Hindlimb muscle (tissue), 1 donor: Measurements from ENCODE around the gene R3HDM2. TPM values are rescaled to one million over a fixed set of nuclear protein-coding genes. Genes with fewer than 3 reads are reported as not detected.

Source experiments
- DNase-seq: peaks from one replicate; pipeline ENCODE4 v3.0.0-alpha.2; 2013
- polyA plus RNA-seq: library from polyadenylated mRNA; unstranded; fragments of 120-200 nt; gene quantifications from one replicate; pipeline ENCODE4 v1.2.1, GENCODE V29; 2013; ENCODE audit not compliant: insufficient read length

The R3HDM2 gene
- polyA plus RNA-seq, 1 donor: 49.4 TPM

DNA sequence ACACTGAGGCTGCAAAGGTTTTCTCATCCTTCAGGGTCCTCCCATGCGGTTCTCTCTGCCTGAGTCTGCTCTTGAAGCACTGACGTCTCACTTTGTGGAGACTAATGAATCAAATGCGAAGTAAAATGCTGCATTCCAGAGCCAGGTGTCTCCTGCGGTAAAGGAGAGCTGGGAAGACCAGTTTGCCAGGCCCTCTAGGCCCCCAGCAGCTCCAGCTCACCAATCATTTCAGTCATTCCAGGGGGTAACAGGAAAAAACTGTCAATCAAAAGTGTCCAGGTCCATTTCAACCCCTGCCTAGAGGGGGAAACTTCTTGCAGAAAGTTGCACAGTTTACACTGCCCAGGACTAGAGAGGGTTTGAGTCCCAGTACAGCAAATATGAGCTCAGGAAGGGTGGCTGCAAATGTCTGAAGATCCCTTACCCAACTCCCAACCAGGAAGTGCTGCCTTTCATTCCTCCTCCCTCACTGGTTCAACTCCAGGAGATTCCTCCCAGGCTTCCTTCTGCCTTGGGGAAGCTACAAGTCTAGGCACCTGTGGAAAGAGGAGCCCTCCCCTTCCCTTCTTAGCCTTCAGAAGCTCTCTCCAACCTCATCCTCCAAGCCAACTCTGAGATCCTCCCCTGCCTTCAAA is 217.0 kb downstream of the R3HDM2 start:
- DNase-seq: no peak

DNA sequence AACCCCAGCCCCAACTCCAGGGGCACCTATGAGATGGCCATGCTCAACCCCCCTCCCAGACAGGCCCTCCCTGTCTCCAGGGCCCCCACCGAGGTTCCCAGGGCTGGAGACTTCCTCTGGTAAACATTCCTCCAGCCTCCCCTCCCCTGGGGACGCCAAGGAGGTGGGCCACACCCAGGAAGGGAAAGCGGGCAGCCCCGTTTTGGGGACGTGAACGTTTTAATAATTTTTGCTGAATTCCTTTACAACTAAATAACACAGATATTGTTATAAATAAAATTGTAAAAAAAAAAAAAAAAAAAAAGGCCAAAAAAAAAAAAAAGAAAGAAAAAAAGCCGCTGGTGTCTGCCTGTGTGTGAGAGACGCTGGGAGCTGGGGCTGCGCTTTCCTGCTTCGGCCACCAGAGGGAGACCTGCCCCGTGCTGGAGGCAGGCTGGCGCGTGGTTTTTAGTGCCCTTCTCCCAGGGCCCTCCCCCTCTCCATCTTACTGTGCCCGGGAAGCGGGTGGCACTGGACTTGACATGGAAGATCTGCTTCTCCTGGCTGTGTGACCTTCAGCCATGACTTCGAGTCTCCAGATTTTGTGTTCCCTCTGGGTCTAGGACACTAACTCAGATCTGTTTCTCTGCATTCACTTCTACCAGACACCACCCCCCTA is 217.7 kb downstream of the R3HDM2 start:
- peak; percentile 85 for DNase-seq

DNA sequence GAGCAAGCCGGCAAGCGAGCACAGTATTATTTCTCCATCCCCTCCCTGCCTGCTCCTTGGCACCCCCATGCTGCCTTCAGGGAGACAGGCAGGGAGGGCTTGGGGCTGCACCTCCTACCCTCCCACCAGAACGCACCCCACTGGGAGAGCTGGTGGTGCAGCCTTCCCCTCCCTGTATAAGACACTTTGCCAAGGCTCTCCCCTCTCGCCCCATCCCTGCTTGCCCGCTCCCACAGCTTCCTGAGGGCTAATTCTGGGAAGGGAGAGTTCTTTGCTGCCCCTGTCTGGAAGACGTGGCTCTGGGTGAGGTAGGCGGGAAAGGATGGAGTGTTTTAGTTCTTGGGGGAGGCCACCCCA is 218.2 kb downstream of the R3HDM2 start:
- no peak for DNase-seq

DNA sequence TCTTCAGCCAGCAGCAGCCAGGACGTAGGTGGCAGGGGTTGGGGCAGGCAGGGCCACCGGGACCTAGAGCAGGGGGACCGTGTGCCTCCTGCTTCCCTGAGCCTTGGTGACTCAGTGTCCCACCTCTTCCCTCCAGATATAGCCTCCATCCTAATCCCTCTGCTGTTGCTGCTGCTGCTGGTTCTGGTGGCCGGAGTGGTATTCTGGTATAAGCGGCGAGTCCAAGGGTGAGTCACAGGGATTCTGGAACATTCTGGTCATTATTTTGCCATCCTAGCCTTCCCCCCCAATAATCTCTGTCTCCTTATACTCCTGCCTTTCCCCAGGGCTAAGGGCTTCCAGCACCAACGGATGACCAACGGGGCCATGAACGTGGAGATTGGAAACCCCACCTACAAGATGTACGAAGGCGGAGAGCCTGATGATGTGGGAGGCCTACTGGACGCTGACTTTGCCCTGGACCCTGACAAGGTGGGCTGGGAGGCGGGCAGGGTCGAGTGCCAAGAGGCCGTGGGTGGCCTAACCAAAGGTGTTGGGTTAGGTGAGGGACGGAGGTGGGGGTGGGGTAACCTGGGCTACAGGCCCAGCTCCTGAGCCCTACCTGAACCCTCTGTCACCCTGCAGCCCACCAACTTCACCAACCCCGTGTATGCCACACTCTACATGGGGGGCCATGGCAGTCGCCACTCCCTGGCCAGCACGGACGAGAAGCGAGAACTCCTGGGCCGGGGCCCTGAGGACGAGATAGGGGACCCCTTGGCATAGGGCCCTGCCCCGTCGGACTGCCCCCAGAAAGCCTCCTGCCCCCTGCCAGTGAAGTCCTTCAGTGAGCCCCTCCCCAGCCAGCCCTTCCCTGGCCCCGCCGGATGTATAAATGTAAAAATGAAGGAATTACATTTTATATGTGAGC is 218.8 kb downstream of the R3HDM2 start:
- no peak for DNase-seq

DNA sequence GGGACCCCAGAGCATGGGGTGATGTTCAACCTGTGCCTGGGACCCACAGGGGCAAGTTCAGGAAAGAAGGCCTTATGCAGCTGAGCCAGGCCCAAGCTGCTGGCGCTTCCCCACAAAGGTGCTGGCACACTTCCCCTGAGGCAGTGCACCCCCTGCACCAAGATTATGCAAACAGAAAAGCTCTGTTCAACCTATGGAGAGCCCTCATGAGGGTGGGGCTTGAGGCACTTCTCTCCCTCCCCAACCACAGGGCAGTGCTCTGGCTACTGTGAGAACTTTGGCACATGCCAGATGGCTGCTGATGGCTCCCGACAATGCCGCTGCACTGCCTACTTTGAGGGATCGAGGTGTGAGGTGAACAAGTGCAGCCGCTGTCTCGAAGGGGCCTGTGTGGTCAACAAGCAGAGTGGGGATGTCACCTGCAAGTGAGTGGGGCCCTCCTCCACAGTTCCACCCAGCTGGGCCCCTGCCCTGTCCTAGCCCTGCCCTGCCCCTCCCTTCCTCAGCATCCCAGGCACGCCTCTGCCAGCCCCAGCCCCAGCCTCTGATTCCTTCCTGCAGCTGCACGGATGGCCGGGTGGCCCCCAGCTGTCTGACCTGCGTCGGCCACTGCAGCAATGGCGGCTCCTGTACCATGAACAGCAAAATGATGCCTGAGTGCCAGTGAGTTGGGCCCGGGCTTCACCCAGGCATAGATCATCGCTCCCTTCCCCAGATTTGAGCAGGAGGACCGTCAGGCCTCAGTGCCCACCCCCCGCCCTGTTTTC is 219.7 kb downstream of the R3HDM2 start:
- DNase-seq: no peak

DNA sequence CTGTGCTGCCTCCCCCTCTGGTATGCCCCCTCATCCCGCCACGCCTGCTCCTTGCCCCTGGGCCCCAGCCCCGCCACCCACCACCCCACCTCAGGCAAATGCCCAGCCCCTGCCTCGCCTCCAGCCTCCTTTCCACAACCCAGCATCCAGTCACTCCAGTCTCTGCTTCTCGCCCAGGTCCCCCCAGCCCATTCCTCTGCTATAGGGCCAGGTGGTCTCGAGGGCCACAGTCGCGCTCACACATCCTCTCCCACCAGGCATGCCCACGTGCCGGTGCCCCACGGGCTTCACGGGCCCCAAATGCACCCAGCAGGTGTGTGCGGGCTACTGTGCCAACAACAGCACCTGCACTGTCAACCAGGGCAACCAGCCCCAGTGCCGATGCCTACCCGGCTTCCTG is 220.4 kb downstream of the R3HDM2 start:
- DNase-seq: no peak

DNA sequence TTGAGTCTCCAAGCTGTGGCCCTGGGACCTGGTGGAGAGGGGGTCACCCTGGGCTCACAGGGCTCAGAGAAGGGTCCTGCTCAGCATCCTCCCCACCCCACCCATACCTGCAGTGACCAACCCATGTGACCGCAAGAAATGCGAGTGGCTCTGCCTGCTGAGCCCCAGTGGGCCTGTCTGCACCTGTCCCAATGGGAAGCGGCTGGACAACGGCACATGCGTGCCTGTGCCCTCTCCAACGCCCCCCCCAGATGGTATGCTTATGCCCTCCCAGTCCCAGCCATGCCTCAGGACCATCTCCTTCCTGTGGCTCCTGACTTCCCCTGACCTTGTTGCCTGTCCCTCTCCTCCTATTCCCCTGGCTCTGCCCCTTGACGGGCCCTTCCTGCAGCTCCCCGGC is 220.9 kb downstream of the R3HDM2 start:
- DNase-seq: no peak

DNA sequence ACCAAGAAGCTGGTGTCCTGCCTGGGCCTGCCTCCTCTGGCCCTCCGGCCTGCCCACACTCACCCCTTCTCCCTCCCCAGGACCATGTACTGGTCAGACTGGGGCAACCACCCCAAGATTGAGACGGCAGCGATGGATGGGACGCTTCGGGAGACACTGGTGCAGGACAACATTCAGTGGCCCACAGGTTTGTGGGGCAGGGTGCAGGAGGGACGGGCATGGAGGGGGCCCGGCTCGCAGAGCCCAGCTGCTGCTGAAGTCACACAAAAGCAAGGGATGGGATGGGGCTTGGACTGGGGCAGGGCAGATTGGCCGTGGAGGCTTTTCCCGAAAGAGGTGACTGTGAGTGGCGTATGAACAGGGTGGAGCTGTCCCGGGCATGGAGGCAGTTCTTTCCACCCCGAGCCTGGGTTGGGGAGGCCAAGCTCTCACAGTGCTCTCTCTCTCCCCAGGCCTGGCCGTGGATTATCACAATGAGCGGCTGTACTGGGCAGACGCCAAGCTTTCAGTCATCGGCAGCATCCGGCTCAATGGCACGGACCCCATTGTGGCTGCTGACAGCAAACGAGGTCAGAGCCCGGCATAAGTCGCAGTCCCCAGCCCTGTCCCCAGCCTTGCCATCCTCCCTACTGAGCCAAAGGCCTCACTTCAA is 222.1 kb downstream of the R3HDM2 start:
- no peak for DNase-seq

DNA sequence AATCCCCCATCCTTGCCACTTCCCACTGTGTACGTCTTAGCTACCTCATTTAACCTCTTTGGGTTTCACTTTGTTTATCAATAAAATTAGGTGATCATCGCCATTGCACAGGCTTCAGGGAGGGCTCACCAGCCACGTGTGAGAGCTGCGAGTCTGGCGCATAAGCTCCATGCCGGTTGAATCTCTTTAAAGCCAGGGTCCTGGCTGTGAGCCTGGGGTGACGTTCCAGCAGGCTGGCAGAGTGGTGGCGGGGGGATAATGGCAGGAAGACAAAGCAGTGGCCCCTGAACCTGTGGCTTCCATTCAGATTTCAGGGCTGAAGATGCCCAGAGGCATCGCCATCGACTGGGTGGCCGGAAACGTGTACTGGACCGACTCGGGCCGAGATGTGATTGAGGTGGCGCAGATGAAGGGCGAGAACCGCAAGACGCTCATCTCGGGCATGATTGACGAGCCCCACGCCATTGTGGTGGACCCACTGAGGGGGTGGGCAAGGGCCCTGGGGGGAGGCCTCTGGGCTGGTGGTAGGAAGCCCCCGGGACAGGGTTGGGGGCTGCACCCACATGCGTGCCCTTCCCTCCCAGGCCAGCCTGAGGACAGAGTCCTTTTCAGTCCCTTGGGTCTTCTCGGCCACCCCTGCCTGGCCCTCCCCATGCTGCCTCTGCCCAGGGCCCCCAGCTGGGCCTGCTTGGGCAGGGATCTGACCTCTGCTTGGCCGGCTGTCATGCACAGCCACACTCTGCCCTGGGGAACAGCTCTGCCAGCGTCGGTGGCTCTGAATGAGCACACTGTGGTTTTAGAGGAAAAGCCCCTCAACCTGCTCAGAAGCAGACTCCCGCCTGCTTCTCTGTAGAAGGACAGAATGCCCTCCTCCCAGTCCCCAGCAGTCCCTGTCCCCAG is 222.9 kb downstream of the R3HDM2 start:
- DNase-seq: no peak

DNA sequence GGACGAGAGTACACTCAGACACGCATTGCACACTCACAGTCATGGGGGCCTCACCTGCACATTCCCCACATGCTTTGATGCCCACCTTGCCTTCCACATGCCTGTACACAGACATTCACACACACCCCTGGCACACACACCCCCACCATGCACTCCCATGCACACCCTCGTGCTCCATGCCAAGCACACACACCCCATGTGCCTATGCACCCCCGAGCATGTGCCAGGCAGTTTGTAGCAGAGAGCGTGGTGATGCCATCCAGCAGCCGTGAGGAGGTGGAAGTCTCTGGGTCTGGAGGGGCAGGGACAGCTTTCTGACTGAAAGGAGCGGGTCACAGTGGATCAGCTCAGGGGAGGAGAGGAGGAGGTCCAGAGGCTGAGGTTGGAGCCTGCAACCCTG is 224.9 kb downstream of the R3HDM2 start:
- no peak for DNase-seq

DNA sequence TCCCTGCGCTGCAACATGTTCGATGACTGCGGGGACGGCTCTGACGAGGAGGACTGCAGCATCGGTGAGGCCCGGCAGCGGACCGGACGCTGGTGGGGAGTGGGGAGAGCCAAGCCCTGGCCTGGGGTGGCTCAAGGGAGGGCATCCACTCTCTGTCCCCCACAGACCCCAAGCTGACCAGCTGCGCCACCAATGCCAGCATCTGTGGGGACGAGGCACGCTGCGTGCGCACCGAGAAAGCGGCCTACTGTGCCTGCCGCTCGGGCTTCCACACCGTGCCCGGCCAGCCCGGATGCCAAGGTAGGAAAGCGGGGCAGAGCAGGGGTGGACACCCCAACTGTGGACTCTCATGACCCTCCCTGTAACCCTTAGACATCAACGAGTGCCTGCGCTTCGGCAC is 225.7 kb downstream of the R3HDM2 start:
- no peak for DNase-seq

DNA sequence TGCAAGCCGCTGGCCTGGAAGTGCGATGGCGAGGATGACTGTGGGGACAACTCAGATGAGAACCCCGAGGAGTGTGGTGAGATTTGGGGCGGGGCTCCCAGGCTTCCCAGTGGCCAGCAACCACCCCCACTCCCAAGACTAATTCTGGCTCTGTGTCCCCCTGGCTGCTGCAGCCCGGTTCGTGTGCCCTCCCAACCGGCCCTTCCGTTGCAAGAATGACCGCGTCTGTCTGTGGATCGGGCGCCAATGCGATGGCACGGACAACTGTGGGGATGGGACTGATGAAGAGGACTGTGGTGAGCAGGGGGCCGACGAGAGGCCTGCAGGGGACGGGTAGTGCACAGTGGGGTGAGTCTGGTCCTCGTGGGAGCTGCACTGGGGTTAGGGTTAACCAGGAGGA is 226.4 kb downstream of the R3HDM2 start:
- no peak for DNase-seq

DNA sequence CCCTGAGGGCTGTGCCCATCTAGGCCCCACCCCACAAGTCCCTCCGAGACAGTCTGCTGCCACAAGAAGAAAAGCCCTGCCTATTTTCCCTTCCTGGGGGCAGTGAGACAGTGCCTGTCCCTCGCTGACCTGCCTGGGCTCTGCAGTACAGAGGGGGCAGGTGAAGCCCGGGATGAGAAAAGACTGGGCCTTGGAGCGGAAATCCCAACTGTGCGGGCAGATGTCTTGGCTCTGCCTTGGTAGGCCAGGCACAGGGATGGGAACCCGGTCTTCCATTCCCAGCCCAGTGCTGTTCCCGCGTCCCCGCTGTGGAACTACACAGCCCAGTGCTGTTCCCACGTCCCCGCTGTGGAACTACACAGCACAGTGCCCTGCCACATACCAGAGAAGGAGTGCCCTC is 227.1 kb downstream of the R3HDM2 start:
- no peak for DNase-seq

Other genes with a start within 250 kb of the R3HDM2 start
- 2.7 TPM for gene NXPH4, start 214.2 kb downstream of the R3HDM2 start, polyA plus RNA-seq
- gene SHMT2, start 201.3 kb downstream of the R3HDM2 start, polyA plus RNA-seq: 65.1 TPM
- gene STAC3, start 179.9 kb downstream of the R3HDM2 start, polyA plus RNA-seq: 476 TPM
- not detected for gene INHBC, start 3.7 kb upstream of the R3HDM2 start, polyA plus RNA-seq
- 0.90 TPM for gene INHBE, start 24.3 kb upstream of the R3HDM2 start, polyA plus RNA-seq
- 8.2 TPM for gene GLI1, start 28.7 kb upstream of the R3HDM2 start, polyA plus RNA-seq
- 8.3 TPM for gene ARHGAP9, start 48.8 kb upstream of the R3HDM2 start, polyA plus RNA-seq
- gene MARS1, start 57.0 kb upstream of the R3HDM2 start, polyA plus RNA-seq: 98.7 TPM
- 9.2 TPM for gene DDIT3, start 89.5 kb upstream of the R3HDM2 start, polyA plus RNA-seq
- 46.2 TPM for gene MBD6, start 91.8 kb upstream of the R3HDM2 start, polyA plus RNA-seq
- 157 TPM for gene DCTN2, start 116.1 kb upstream of the R3HDM2 start, polyA plus RNA-seq
- gene KIF5A, start 119.0 kb upstream of the R3HDM2 start, polyA plus RNA-seq: not detected
- gene PIP4K2C, start 160.1 kb upstream of the R3HDM2 start, polyA plus RNA-seq: 12.1 TPM
- 21.8 TPM for gene DTX3, start 173.8 kb upstream of the R3HDM2 start, polyA plus RNA-seq
- gene ARHGEF25, start 180.4 kb upstream of the R3HDM2 start, polyA plus RNA-seq: 31.7 TPM
- gene B4GALNT1, start 202.2 kb upstream of the R3HDM2 start, polyA plus RNA-seq: 1.9 TPM